Coronary artery (tissue), 2 donors: ENCODE data around the gene FLYWCH1.

Experiments used
- DNase-seq: peaks from one replicate; pipeline ENCODE4 v3.0.0-alpha.2; 2017; ENCODE audit warnings: low spot score
- H3K27ac ChIP-seq, 2 donors: fragments of 200-600 bp; sonication (generic); one replicate each; pipeline ENCODE4 v1.5.1; 2016 to 2019
- H3K4me3 ChIP-seq: fragments of 200-600 bp; sonication (generic); 2 replicates; pipeline ENCODE4 v1.5.1; 2016; ENCODE audit warnings: mild to moderate bottlenecking, moderate library complexity
- CTCF ChIP-seq: fragments of 200-600 bp; sonication (generic); IDR thresholded peaks from one replicate; pipeline ENCODE4 v1.5.1; 2019; ENCODE audit warnings: antibody characterized with exemption

FLYWCH1 gene

DNA sequence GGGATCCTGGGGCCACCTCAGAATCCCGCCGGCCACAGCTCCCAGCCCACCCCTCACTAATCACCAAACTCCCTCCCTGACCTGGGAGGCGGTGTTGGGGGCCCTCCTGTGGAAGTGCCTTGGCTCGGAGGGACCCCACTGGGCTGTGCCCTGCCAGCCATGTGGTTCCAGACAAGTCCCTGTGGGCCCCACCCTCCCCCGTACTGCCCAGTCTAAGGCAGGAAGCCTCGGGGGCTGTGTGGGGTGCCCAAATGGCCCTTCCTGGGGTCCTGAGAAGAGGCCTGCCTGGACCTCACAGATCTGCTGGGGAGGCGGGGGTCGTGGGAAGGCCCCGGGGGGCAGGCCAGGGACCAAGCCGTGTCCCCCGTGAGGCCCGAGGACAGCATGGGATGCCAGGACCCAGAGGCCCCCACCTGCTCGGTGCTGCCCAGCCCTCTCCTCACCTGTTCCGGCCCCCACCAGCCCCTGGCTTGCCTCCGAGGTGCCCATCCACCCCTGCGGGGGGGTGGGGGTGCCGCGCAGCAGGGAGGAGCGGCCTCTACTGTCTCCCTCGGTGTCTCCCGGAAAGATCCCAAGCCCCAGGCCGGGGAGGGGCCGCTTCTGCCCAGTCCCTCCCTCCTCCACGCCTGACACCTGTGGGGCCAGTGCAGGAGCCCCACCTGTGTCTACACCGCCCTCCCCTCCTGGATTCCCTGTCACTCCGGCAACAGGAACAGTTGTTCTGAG is 43.1 kb downstream of the FLYWCH1 start:
- TF ChIP-seq CTCF: no peak
- Histone ChIP-seq H3K27ac (no peak overlapping the region), H3K4me3 (no peak overlapping the region)
- no peak for DNase-seq

DNA sequence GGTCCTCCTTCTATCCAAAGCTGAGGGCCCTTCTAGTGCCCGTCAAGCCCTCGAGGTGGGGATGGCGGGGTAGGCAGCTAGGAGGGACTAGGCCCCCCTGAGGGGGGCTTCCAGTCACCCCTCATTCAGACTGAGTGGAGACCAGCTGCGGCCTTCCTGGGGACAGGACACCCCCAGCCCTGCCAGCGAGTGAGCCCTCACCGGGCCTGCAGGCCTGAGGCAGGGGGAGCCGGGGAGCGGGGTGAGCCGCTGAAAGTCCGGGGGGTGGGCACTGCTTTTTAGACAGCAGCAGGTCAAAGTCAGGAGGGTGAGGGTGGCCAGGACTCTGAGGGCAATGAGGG is 43.7 kb downstream of the FLYWCH1 start:
- no peak for TF ChIP-seq CTCF
- H3K4me3 ChIP-seq: no peak overlapping the region
- DNase-seq: no peak

GRCh38 chr16:2955779-2956578 is 44.2 kb downstream of the FLYWCH1 start:
- H3K27ac ChIP-seq: no peak overlapping the region
- TF ChIP-seq CTCF: no peak
- no peak for DNase-seq
- H3K4me3 ChIP-seq: no peak overlapping the region

More for the DNA sequence above, 43.7 kb downstream of the FLYWCH1 start:
- H3K27ac ChIP-seq: no peak overlapping the region

DNA sequence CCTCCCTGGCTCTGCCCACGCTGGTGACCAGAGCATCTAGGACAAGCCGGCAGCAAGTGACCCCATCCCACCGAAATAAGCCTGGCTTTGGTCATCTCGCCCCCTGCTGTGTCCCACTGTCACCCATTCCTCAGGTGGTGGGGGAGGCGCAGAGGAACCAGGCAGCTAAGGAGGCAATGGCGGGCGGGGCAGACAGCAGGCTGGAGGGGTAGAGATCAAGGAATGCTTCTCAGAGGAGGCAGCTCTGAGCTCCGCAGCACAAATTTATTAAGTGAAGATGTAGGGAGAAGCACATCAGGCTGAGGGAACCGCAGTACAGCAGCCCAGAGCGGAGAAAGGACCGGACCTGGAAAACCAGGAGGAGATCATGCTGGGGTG is 44.8 kb downstream of the FLYWCH1 start:
- no peak for DNase-seq
- H3K4me3 ChIP-seq: no peak overlapping the region
- TF ChIP-seq CTCF: no peak
- no peak overlapping the region for H3K27ac ChIP-seq

DNA sequence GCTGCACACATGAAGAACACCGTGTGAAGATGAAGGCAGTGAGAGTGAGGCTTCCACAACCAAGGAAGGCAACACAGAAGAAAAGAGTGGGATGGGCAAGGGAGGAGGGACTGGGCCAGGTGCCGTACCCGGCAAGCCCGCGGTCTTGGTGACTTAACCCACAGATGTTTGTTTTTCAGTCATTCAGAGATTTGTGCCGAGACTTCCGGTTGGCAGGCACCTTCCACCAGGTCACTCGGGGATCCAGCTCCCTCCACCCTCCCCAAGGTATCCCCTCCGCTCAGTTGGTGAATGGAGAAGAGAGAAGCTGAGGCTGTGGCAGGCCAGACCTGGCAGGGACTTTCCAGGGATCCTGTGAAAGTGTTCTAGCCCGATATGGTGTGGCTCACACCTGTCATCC is 47.5 kb downstream of the FLYWCH1 start:
- DNase-seq: no peak
- H3K27ac ChIP-seq: no peak overlapping the region
- no peak for TF ChIP-seq CTCF
- H3K4me3 ChIP-seq: no peak overlapping the region

DNA sequence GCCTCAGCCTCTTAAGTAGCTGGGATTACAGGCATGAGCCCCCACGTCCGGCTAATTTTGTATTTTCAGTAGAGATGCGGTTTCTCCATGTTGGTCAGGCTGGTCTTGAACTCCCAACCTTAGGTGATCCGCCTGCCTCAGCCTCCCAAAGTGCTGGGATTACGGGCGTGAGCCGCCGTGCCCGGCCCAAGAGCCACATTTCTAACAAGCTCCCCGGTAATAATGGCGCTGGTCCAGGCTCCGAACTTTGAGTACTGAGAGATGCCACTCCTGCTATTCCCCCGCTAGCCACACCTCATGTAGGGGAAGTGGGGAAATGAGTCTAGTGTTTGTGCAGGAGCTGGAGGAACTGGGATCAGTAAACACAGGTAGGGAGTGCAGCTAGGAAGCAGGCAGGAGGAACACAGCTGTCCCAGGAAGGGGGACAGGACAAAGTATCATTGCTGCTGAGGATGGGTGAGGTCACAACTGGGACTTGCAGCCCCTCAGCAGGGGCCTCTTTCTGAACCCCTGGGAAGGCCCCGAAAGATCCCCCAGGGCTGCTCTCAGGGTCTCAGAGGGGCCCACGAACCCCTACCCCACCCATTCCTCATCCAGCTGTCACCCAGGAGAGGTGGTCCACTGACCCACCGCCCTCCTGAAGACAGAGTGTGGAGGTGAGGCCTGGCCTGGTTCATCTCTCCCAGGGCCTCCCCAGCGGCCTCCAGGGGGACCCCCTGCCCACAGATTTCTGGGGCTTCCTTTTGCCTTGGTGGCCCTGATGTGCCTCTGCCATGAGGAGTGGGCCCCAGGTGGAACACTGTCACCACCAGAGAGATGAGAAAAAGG is 48.7 kb downstream of the FLYWCH1 start:
- Histone ChIP-seq H3K27ac (no peak overlapping the region), H3K4me3 (no peak overlapping the region)
- no peak for DNase-seq
- TF ChIP-seq CTCF: no peak
